Right hindlimb (tissue), 1 donor: ENCODE data around the gene ADGRG1.

Experiments used
- DNase-seq: peaks from one replicate; pipeline ENCODE4 v3.0.0-alpha.2; 2018

ADGRG1 gene

DNA sequence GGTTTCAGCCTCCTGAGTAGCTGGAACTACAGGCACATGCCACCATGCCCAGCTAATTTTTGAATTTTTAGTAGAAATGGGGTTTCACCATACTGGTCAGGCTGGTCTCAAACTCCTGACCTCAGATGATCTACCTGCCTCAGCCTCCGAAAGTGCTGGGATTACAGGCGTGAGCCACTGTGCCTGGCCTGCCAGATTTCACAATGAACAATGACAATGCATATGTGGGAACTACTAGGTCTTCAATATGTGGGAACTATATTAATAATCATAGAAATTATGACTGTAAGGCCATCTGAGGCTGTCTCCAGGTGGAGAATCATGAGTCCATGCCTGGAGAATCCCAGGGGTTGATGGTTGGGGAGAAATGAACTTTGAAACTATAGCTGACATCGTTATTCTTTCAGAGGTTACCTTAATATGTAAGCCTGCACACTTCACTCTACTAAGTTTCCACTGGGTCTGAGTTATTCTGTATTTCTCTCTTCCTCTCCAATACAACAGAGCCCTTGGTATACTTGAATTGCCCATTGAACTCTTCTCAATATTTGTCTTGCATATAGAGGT lies 59.0 kb downstream of the ADGRG1 start:
- no peak for DNase-seq

DNA sequence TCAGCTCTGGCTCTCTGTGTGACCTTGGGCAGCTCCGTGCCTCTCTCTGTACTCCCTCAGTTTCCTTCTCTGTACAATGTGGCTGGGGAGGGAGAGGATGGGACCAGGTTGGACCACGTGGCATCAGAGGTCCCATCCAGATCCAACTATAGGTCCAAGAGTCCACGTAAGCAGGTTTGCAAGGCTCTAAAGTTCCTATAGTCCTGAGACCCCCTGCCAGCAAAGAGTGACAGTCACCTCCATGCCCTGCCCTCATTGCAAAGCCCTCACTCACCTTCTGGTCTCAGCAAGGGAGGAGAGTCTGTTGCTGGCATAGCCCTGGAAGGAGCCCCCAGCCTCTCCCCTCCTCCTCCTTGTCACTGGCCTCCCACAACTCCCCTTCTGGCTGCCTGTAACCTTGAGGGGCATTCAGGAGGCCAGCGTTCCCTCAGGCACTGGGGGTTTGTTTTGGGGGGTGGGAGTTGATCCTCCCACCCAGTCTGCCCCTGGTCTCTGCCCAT lies 60.1 kb downstream of the ADGRG1 start:
- DNase-seq: no peak

DNA sequence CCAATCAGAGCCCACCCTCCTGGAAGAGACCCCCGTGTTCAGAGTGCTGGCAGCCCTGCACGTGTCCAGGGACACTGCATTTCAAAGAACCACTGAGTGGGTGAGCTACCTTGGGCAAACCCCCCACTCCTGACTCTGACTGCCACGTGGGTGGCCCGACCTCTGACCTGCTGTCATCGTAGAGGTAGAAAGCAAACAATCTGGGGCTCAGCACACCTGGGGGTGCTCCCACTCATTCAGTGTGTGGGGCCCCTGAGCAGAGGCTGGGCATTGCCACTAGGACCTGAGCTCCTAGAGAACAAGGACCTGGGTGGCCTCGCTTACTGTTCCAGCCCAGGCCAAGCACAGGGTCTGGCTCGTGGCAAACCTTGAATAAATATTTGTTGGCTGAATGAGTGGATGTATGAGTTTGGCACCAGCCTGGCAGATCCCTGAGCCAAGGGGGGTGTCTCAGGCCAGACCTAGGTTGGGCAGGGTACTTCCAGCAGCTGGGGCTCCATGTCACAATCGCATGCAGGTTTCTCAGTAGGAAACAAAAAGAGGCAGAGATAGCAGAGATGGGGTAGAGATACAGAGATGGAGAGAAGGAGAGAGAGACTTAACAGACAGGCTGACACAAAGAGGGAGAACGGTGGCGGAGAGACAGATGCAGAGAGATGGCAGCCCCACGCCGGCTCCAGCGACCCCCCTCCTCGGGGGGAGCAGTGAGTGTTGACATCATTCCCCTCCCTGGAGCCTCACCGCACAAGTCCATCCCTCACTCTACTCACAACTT lies 60.7 kb downstream of the ADGRG1 start:
- no peak for DNase-seq

DNA sequence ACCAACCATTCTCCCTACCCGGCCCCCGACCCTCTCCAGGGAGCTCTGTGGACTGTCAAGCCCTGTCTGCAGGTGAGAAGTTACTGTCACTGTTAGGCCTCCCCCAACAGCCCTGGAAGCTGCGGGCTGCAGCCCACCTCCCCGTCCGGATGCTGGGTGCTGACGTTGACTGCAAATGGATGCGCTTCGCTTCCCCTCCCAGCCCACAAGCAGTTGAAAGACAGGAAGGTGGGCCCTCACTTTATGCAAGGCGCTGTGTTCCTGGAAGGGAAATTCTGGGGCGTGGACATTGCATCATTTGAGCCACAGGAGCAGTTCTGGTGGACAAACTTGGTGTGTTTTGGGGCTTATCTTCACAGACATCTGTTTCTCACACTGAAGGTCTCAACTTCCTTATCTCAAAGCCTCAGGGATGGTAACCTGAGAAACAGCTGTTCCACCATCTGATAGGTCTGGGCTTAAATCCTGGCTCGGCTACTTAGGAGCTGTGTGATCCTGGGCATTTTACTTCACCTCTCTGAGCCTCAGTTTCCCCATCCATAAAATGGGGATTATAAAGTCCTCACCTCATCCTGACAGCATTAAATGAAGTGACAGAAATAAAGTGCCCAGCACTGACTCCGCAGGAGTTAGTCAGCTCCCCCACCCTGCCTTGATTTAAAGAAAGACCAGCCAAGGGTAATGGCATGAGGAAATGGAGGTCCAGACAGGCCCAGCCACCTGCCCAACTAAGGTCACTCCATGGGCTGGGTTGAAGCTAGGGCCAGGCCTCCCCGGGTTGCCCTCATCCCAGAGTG lies 61.5 kb downstream of the ADGRG1 start:
- peak; percentile 35 for DNase-seq

DNA sequence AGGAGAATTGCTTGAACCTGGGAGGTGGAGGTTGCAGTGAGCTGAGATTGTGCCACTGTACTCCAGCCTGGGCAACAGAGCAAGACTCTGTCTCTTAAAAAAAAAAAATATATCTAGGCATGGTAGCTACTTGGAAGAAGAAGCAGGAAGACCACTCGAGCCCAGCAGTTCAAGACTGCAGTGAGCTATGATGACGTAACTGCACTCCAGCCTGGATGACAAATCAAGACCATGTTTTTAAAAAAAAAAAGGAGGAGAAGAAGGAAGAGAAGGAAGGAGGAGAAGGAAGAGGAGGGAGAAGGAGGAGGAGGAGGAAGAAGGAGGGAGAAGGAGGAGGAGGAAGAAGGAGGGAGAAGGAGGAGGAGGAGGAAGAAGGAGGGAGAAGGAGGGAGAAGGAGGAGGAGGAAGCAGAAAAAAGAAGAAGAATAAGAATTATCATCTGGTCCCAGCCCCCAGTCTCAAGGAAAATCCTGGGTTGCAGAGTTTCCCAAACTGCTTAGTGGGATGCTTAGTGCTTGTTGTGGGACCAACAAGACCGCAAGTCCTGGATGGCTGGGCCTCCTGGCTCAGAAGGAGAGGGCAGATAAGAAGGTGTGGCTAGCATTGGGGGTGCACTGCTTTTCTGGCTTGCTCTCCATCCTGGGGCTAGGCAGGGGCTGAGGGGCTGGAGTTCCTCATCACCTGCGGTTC lies 62.5 kb downstream of the ADGRG1 start:
- no peak for DNase-seq

DNA sequence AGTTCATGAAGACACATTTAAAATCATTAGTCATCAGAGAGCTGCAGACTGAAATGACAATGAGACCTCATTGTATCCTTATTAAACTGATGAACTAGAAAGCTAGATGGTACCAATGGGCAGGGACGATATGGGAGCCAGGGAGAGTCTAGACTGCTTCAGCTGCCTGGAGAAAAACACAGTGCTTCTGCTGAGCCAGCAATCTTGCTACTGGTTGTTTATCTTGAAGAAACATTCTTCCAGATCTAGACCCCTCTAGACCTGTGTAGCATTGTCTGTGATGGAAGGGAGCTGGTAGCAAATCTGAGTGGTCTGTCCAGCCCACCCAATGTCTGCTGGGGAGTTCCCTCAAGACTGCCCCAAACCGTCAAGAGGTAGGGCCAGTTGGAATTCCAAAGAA lies 64.2 kb downstream of the ADGRG1 start:
- DNase-seq: no peak

DNA sequence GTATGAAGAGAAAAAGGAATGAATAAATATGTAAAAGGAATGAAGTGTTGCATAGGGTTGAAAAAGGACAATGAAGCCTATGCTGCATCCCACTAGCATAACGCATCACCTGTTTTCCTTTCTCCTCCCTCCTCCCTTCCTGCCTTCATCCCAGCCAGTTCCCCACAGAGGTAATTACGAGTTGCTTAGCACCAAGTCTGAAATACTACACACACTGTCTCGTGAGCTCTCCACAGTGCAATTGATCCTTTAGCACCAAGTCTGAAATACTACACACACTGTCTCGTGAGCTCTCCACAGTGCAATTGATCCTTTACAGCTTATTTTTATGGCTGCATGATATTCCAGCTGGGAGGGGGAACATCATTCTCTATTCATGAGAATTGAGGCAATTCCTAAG lies 65.1 kb downstream of the ADGRG1 start:
- no peak for DNase-seq

DNA sequence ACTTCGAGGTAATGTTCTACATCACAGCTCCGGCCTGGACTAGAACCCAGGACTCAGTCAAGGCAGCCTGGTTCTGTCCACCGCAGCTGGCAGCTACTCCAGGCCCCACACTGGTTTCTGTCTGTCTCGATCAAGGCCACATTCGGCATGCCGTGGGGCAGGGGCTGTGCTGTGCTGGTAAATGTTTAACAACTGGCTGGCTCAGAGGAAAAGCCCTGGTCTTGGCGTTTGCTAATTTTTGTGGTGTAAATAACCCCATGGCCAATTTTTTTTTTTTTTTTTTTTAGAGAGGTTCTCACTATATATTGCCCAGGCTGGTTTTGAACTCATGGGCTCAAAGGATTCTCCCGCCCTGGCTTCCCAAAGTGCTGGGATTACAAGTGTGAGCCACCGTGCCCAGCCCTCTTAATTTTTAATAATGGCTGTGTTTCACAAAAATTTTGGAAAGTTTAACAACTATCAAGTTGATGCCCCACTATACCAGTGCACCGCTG lies 65.8 kb downstream of the ADGRG1 start:
- DNase-seq: no peak

DNA sequence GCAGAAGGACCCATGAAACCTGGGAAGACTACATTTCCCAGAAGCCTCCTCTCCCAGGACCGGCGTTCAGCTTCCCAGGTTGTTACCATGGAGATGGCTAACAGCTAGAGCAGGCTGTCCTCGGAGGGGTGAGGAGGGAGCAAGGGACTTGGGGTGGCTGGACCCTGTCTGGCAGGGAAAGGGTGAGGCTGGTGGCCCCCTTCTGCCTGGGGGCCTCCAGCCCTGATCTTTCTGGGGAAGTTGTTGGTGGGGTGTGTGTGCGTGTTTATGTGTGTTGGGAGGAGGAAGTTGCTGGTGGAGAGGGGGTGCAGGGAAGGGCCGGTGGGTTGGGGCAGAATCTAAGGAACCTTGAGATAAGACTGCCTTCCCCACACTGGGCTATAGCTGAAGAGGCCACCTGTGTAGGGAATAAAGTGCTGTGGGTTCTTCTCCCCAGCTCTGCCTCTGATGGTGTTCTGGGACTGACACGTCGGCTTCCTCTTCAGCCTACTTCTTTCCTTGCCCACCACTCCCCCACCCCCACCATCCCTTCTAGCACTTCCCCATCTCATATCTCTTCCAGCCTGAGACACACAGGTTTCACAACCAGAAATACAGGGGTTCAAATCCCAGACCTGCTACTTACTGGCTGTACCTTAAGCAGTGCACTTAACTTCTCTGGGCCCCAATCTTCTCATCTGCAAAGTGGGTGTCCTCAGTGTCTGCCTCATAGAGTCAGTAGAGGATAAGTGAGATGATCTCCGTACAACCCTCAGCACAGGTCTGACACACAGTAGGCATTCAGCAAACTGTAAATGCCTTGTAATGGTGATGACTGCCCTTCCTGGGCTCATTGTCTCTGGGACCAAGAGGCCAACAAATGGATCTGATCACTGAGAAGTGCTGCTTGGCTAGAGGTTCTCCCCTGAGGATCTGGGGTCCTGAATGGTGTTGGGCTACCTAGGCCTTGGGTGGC lies 66.6 kb downstream of the ADGRG1 start, which contains the start of gene DRC7:
TSS of gene DRC7 (plus strand) at position 82 of the 955 bp plus-strand sequence. CDS start 3,144 bp downstream, outside the sequence.
- DNase-seq: no peak

DNA sequence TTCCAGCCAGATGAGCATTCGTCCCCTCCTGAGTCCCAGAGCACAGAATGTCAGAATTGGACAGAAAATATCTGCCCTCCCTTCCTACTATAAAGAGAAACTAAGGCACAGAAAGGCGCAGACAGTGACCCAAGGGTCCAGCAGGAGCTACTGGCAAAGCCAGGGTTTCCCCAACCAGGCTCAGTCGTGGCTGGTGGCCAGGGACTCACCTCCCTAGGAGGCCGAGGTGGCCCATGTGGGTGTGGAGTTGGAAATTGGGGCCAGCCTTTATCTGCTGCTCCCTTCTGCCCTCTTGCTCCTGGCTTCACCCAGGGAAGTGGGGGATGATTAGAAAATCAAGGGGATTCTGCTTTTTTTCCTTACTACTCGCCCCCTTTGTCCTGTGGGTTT lies 67.2 kb downstream of the ADGRG1 start:
- no peak for DNase-seq

DNA sequence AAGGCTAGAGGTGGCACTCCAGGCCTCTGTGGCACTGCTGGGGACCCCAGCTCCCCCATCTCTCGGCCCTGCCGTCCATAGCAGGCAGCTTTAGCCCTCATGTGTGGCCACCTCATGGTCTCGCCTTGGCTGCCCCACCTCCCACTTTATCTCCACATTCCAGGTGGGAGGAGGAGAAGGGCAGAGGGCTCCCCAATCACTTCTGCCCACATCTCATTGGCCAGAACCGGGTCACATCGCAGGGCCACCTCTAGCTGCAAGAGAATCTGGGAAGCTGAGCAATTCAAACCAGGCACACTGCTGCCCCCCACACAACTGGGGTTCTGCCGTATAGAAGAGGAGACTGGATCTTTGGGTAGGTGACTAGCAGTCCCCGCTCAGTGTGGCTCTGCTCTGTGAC lies 67.8 kb downstream of the ADGRG1 start:
- DNase-seq: no peak

DNA sequence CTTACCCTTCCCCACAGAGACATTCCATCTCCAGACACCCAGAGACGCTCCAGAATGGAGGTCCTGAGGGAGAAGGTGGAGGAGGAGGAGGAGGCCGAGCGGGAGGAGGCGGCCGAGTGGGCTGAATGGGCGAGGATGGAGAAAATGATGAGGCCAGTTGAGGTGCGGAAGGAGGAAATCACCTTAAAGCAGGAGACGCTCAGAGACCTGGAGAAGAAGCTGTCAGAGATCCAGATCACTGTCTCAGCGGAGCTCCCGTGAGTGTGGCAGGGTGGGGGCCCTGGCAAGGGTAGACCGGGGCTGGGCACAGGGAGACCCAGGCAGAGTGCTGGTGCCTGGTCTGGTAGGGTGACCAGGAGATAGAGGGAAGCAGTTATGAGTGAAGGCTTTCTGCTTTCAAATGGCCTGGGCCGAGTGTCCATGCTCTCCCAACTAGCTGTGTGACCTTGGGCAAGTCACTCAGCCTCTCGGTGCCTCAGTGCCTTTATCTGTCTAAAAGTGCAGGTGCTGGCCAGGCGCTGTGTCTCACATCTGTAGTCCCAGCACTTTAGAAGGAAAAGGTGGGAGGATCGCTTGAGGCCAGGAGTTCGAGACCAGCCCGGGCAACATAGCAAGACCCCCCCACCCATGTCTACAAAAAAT lies 69.6 kb downstream of the ADGRG1 start:
- no peak for DNase-seq

DNA sequence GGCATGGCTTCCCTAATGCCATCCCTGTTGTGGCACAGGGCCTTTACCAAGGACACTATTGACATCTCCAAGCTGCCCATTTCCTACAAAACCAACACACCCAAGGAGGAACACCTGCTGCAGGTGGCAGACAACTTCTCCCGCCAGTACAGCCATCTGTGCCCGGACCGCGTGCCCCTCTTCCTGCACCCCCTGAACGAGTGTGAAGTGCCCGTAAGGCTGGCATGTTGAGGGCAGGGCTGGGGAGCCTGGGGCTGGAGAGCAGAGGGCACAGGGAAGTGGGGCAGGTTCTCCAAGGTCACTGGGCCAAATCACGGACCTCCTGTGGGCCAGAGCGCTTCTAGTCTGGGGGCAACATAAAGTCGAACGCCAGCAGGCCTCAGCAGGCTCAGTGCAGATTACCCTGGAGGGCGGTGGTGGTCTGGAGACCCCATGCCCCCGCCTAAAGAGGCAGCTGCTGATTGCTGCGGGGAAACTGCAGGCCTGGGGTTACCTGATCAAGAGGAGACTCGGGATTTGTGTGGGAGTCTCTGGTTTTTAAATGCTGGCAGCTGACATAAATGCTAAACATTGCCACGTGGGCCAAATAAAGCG lies 70.5 kb downstream of the ADGRG1 start:
- DNase-seq: no peak

DNA sequence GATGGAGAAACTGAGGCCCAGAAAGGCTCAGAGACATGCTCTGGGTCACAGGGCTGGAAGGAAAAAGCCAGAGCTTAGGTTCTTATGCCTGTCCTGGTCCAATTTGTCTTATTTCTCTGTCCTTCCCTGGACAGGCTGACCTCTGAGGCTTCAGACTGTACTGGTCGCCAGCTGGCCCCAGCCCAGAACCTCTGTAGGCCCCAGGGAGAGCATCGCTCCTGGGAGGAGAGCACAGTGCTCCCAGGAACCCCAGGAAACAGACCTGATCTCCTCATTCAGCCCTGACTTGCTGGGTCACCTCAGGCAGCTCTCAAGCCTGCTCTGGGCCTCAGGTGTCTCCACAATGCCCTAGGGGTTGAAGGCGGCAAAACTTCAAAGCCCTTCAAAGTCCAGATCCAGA lies 71.1 kb downstream of the ADGRG1 start:
- no peak for DNase-seq

DNA sequence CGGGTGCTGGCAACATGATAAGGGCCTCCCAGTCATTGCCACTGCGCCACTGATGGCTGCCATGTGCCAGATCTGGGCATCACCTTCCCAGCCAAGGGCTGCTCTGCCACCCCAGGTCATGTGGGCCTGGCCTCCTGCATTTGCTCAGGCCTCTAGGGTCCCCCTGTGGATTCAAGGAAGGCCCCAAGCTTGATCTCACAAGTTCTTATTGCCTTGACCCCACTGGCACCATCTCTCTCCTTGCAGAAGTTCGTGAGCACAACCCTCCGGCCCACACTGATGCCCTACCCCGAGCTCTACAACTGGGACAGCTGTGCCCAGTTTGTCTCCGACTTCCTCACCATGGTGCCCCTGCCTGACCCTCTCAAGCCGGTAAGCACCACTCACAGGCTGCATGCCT lies 71.5 kb downstream of the ADGRG1 start:
- no peak for DNase-seq

DNA sequence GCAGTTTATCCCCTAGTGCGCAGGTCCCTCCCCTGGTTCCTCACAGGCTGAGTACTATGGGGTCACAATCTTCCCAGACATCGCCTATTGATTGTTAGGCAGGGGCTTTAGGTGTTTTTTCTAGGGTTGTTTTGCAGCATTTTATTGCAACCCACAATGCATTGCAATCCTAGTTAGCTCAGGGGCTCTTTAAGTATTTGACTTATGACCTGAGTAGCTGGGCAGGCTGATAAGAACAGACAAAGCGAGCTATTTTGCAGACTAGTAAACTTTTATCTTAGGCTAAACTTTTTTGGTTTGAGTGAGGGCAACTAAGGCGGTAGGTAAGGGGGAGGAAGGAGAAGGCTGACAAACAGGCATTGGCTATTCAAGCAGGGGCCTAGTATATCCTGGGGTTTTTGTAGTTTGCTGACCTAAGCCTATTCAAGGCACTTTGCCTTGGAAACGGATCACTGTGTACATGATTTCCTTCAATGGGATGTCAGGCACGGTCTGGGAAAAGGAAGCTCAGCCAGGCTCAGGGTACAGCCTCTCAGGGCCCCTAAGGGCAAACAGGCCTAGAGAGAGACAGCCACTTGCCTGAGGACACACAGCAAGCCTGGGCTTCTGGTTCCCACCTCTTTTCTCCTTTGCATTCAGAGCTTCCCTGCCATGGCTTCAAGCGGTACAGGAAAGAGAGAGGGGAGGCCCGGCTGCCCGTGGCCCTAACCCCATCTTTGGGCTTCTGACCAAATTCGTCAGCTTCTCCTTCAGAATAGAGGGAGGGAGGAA lies 72.5 kb downstream of the ADGRG1 start:
- no peak for DNase-seq

DNA sequence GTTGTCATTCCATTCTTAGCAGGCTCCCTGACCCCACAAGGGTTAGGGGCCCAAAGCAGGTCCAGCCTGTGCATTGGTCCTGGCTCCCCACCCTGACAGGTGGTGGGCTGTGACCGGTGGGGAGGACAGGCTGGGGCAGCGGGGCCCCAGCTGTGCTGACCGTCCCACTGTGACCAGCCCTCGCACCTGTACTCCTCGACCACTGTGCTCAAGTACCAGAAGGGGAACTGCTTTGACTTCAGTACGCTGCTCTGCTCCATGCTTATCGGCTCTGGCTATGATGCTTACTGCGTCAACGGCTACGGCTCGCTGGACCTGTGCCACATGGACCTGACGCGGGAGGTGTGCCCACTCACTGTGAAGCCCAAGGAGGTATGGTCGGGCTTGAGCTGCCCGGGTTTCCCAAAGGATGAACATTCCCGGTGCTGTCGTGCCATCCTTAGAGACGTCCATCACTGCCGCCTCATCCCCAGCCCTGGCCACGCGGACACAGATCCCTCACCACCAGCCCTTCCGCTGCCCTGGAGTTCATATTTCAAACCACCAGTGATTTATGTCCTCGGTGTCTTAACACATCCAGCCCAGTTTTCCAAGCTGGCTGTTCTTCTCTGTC lies 73.4 kb downstream of the ADGRG1 start:
- no peak for DNase-seq

DNA sequence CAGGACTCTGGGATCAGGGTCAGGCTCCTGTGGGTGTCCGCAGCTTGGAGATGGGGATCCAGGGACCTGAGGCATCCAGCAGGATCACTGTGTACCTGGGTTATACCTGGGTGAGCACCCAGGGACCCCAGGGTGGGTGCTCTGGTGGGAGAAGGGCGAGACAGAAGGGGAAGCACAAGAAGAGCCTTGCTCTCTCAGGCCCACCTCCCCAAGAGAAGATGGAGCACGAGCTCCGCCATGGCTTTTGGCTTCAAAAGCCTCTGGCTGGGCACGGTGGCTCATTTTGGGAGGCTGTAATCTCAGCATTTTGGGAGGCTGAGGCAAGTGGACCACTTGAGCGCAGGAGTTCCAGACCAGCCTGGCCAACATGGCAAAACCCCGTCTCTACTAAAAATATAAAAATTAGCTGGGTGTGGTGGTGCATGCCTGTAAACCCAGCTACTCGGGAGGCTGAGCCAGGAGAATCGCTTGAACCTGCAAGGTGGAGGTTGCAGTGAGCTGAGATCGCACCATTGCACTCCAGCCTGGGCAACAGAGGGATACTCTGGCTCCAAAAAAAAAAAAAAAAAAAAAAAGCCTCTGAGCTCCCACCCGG lies 75.1 kb downstream of the ADGRG1 start:
- no peak for DNase-seq
